Activated naive CD8-positive, alpha-beta T cell treated with anti-CD3 and anti-CD28 coated beads, Interleukin-2, amount 50 U/mL, for 16 hours (primary cell): ENCODE measurements around the gene NPAS1.

Source experiments
- DNase-seq: peaks from one replicate; pipeline ENCODE4 v3.0.0-alpha.2; 2020; ENCODE audit warnings: low read depth, low spot score

Gene NPAS1

DNA sequence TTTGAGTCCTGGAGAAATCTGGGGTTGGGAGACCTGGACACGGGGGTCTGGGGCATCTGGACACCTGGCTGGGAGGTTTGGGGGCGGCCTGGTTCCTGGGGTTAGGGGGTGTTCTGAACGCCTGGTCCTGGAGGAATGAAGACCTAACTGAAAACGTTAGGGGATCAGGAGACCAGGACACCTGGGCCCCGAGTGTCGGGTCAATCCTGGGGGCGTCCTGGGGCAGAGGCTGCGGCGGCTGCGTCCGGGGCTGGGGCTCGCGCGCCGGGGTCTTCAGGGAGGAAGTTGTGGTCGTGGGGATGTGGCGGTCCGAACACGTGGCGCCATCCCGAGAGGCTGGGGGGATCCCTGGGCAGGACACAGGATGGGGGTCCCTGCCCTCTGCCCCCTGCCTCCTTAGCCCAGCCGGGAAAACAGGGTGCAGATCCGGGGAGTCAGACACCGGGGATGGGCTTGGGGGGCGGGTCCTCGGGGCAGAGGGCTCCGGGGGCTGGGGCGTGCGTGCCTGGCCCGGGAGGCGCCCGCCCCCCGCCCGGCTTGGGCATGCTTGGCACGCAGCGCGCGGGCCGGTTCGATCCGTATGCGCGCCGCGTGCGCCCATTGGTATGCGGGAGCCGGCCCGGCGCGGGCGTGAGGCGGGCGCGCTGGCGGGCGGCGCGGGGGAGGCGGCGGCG lies 632 bp downstream of the NPAS1 start:
- no peak for DNase-seq

- no peak for DNase-seq
These were observed 1.4 kb downstream of the NPAS1 start for GRCh38 chr19:47020992-47021496.

DNA sequence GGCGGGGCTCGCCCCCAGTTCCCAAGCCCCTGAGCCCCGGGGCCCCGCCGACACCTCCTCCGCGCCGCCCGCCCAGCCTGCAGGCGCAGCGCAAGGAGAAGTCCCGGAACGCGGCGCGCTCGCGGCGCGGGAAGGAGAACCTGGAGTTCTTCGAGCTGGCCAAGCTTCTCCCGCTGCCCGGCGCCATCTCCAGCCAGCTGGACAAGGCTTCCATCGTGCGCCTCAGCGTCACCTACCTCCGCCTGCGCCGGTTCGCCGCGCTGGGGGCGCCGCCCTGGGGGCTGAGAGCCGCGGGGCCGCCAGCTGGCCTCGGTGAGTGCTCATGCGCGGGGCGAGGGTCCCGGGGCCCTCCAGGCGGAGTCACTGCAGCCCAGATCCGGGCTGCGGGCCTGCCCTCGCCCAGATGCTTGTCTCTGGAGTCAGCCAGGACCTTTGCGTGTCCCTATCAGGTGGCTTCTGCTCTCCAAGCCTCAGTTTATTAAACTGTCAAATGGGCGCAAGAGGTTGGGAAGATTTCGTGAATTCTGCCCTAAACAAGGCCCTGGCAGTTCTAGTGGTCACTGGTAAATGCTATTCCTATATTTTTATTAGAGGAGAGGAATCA lies 2.0 kb downstream of the NPAS1 start:
- no peak for DNase-seq

GRCh38 chr19:47022140-47022536 lies 2.5 kb downstream of the NPAS1 start:
- DNase-seq, result no peak

- DNase-seq, result no peak
These were observed 3.2 kb downstream of the NPAS1 start for GRCh38 chr19:47022541-47023447.

DNA sequence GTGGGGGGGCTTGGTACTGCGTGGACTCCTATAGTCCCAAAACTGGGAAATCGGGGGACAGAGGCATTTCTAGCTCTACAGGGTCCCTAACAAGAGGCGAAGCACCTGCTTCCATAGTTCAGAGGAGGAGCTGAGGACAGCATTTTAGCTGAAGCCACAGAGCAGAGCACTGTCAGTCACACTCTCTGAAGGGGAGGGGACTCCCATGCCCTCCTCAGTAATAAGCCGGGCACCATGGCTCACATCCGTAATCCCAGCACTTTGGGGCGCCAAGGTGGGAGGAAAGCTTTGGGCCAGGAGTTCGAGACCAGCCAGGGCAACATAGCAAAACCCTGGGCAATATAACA lies 3.8 kb downstream of the NPAS1 start:
- DNase-seq, result no peak

DNA sequence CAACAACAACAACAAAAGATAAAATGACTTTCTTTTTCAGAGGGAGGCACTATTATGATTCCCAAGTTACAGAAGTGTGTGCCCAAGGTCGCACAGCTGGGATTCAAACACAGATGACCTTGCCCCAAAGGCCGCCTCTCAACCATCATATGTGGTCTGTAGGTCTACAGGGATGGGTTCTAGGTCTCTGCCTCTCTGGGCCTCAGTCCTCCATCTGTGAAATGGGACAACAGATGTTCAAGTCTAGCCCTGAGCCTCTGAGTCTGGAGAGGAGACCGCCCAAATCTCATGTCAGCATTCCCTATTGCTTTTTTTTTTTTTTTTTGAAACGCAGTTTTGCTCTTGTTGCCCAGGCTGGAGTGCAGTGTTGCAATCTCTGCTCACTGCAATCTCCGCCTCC lies 4.9 kb downstream of the NPAS1 start:
- no peak for DNase-seq

GRCh38 chr19:47026156-47026555 lies 6.5 kb downstream of the NPAS1 start:
- no peak for DNase-seq

- no peak for DNase-seq
These were observed 7.3 kb downstream of the NPAS1 start for GRCh38 chr19:47026889-47027288.

- no peak for DNase-seq
These were observed 8.0 kb downstream of the NPAS1 start for GRCh38 chr19:47027586-47028088.

- no peak for DNase-seq
These were observed 8.6 kb downstream of the NPAS1 start for GRCh38 chr19:47028195-47028601.

GRCh38 chr19:47032171-47032811 lies 12.7 kb downstream of the NPAS1 start:
- peak; percentile 22 for DNase-seq

DNA sequence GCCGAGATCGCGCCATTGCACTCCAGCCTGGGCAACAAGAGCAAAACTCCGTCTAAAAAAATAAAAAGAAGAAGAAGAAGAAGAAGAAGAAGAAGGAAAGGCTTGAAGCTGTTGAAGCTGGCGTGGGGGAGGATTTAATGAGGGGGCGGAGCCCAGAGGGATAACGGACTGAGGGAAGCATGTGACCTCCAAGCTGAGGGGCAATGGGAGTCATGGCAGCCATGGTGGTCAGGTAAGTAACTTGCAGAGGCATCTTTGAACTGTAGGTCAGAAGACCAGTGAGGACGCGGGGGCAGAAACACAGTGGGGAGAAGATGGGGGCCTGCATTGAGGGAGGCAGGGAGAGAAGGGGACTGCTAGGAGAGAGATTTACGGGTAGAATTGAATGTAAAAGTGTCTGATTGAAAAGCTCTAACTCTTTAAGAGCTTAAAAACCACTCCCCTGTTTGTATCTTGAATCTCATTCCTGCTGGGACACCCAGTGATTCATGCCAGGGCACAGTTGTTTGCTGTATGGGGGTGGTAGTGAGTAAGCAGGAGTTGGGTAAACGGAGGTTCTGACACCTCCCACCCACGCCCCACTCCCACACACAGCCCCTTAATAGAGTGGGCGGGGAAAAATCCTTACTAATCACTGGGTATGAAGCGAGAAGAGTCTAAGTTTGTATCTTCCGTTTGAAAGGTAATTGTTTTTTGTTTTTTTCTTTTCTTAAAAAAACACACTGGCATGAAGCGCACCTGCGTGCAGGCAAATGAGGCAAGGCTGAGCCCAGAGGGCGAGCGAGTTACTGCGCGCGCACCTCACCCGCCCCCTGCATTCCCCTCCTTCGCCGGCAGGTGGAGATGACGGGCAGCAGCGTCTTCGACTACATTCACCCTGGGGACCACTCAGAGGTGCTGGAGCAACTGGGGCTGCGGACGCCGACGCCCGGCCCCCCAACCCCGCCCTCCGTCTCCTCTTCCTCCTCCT lies 15.8 kb downstream of the NPAS1 start:
- DNase-seq, result peak; percentile 89

DNA sequence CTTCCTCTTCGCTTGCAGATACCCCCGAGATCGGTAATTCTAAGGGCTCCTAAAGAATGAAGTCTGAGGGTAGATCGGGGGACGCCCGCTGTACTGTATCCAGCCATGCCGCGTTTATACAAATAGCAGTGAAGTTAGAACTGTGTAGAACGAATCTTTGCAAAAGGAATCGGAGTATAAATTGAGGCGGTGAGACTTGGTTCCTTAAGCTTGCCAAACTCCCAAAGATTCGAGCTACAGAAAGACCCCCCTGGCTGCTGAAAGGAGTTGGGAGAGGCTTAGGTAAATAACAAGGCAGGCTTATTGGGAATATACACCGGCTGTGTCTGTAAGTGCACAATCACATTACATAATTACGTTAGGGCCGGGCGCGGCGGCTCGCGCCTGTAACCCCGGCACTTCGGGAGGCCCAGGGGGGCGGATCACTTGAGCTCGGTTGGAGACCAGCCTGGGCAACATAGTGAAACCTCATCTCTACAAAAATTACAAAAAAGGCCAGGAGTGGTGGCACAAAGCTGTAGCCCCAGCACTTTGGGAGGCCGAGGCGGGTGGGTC lies 16.5 kb downstream of the NPAS1 start:
- no peak for DNase-seq

DNA sequence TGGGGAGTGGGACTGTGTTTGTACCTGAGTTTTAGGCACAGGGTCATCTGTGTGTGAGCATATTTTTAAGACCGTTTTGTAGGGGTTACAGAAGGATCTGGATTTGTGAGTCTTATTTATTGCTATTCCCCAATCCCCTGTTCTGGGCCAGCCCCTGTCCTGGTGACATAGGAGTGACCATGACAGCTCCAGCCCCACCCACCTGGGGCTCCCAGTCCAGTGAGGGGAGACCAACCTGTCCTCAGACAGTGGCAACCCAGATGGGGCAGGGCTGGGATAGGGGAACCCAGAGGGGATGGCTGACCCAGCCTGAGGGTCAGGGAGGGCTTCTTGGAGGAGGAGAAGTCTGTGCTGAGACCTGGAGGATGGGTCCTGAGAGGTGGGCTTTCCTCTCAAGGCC lies 18.1 kb downstream of the NPAS1 start:
- DNase-seq, result no peak

DNA sequence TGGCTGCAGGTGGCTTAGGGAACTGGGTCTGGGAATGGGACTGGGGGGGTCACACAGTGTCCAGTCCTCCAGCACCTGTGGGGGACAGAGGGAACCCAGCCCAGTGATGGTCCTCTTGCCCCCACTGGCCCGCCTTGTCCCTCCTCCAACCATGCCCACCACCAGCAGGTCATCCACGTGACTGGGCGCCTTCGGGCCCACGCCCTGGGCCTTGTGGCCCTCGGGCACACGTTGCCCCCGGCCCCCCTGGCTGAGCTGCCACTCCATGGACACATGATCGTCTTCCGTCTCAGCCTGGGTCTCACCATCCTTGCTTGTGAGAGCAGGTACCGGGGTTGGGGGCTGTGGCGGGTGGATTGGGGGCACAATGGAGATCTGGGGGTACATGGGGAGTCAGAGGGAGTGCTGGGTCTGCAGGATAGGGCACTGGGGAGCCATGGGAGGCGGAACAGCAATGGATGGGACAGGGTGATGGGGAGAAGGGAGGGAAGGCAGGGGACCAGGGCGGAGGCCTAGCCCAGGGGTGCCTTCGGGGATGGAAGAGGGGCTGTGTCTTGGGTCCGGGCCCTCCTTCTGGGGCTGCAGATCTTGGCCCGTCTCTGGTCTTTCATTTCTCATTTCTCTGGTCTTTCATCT lies 19.7 kb downstream of the NPAS1 start:
- no peak for DNase-seq

- DNase-seq, result no peak
These were observed 21.2 kb downstream of the NPAS1 start for GRCh38 chr19:47040869-47041268.

DNA sequence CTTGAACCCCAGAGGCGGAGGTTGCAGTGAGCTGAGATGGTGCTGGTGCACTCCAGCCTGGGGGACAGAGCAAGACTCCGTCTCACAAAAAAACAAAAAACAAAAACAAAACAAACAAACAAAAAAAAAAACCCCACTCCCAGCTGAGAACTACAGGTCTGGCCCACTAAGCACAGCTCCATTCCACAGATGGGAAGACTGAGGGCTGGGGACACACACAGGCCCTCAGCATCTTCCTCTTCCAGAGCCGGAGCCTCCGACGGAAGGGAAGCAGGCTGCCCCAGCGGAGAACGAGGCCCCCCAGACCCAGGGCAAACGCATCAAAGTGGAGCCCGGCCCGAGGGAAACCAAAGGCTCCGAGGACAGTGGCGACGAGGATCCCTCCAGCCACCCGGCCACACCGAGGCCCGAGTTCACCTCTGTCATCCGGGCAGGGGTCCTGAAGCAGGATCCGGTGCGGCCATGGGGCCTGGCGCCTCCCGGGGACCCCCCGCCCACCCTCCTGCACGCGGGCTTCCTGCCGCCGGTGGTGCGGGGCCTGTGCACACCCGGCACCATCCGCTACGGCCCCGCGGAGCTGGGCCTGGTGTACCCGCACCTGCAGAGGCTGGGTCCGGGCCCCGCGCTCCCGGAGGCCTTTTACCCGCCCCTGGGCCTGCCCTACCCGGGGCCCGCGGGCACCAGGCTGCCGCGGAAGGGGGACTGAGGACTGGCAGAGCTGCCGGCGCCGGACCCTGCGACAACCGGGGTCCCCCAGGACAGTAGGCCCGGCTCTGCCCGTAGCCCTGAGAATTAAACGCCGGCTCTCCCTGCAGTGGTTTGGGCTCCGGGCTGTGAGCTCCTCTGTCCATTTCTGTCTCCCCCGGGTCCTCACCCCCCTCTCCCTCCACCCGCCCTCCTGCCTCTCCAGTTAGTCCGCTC lies 25.6 kb downstream of the NPAS1 start:
- DNase-seq, result no peak
